GM23338 (cell line): ENCODE data around the gene VEGFA. TPM values are rescaled to one million over a fixed set of nuclear protein-coding genes. Genes with fewer than 3 reads are reported as not detected.

ENCODE experiments used
- ATAC-seq: fragments of 200-7000 bp; cut with Tn5 transposase; 3 replicates; pipeline ENCODE4 v1.9.1; 2020
- DNase-seq: peaks from one replicate; pipeline ENCODE4 v3.0.0-alpha.2; 2015; ENCODE audit warnings: low spot score
- H2AFZ ChIP-seq: fragments of 200-600 bp; sonication (generic); 2 replicates; pipeline ENCODE4 v1.8.0; 2016; ENCODE audit warnings: antibody characterized with exemption, mild to moderate bottlenecking, moderate library complexity
- H3F3A ChIP-seq: fragments of 200-600 bp; sonication (generic); replicated peaks from 2 replicates; pipeline ENCODE4 v1.8.0; 2017; ENCODE audit warnings: antibody characterized with exemption, mixed run types, low read depth
- H3K27ac ChIP-seq: fragments of 200-600 bp; sonication (generic); 2 replicates; pipeline ENCODE4 v1.6.1; 2016; ENCODE audit warnings: low read depth
- H3K27me3 ChIP-seq: fragments of 200-600 bp; sonication (generic); 2 replicates; pipeline ENCODE4 v1.8.0; 2016; ENCODE audit warnings: mild to moderate bottlenecking, mixed run types, moderate library complexity; ENCODE audit not compliant: insufficient read depth
- H3K36me3 ChIP-seq: fragments of 200-600 bp; sonication (generic); 2 replicates; pipeline ENCODE4 v1.8.0; 2016; ENCODE audit warnings: mild to moderate bottlenecking; ENCODE audit not compliant: insufficient read depth
- H3K4me1 ChIP-seq: fragments of 200-600 bp; sonication (generic); 2 replicates; pipeline ENCODE4 v1.8.0; 2016; ENCODE audit warnings: mild to moderate bottlenecking, moderate library complexity; ENCODE audit not compliant: insufficient read depth
- H3K4me2 ChIP-seq: fragments of 200-600 bp; sonication (generic); 2 replicates; pipeline ENCODE4 v1.7.1; 2017; ENCODE audit warnings: mixed run types
- H3K4me3 ChIP-seq: fragments of 200-600 bp; sonication (generic); 2 replicates; pipeline ENCODE4 v1.6.1; 2016; ENCODE audit warnings: mixed run types
- H3K79me2 ChIP-seq: fragments of 200-600 bp; sonication (generic); replicated peaks from 2 replicates; pipeline ENCODE4 v1.8.0; 2017; ENCODE audit warnings: mild to moderate bottlenecking; ENCODE audit not compliant: insufficient read depth
- H3K9me2 ChIP-seq: fragments of 200-600 bp; sonication (generic); 2 replicates; pipeline ENCODE4 v1.8.0; 2017; ENCODE audit not compliant: insufficient read depth
- H4K20me1 ChIP-seq: fragments of 200-600 bp; sonication (generic); replicated peaks from 2 replicates; pipeline ENCODE4 v1.8.0; 2017; ENCODE audit warnings: mild to moderate bottlenecking; ENCODE audit not compliant: insufficient read depth
- H3K27ac Mint-ChIP-seq: 2 replicates; pipeline ENCODE4 v1.8.0; 2020; ENCODE audit warnings: inconsistent platforms, mild to moderate bottlenecking, moderate library complexity, mixed read lengths
- H3K27me3 Mint-ChIP-seq: 3 replicates; pipeline ENCODE4 v1.8.0; 2022; ENCODE audit warnings: low read depth, mild to moderate bottlenecking, moderate library complexity, mixed read lengths, inconsistent platforms; ENCODE audit not compliant: insufficient read depth, poor library complexity
- H3K36me3 Mint-ChIP-seq: 3 replicates; pipeline ENCODE4 v1.8.0; 2021; ENCODE audit warnings: low read depth, mild to moderate bottlenecking, inconsistent platforms, moderate library complexity, mixed read lengths
- H3K4me1 Mint-ChIP-seq: 3 replicates; pipeline ENCODE4 v1.8.0; 2020; ENCODE audit warnings: mild to moderate bottlenecking, inconsistent platforms, mixed read lengths
- H3K4me3 Mint-ChIP-seq: 3 replicates; pipeline ENCODE4 v1.8.0; 2021; ENCODE audit warnings: moderate library complexity, mild to moderate bottlenecking, inconsistent platforms, mixed read lengths
- H3K9me3 Mint-ChIP-seq: 3 replicates; pipeline ENCODE4 v1.8.0; 2020; ENCODE audit warnings: moderate library complexity, mild to moderate bottlenecking, inconsistent platforms, mixed read lengths
- CTCF ChIP-seq, 2 experiments: fragments of 200-600 bp in 1 of 2; sonication (generic) in 1 of 2; conservative IDR thresholded peaks; 2 replicates each; pipeline versions ENCODE4 v1.5.1 to v1.6.1; 2016 to 2017; ENCODE audit warnings: antibody characterized with exemption in 2 of 2, low read depth in 2 of 2, mild to moderate bottlenecking in 2 of 2, moderate library complexity in 1 of 2
- EZH2 ChIP-seq: fragments of 200-600 bp; sonication (generic); IDR thresholded peaks from one replicate; pipeline ENCODE4 v1.8.0; 2017; ENCODE audit warnings: antibody characterized with exemption, mild to moderate bottlenecking, low read depth; ENCODE audit not compliant: unreplicated experiment
- NANOG ChIP-seq: IDR thresholded peaks from 2 replicates; pipeline ENCODE4 v1.6.1; 2016; ENCODE audit warnings: antibody characterized with exemption, borderline replicate concordance
- POLR2AphosphoS5 ChIP-seq: IDR thresholded peaks from 2 replicates; pipeline ENCODE4 v1.6.1; 2016; ENCODE audit warnings: antibody characterized with exemption, low read depth
- REST ChIP-seq: IDR thresholded peaks from one replicate; pipeline ENCODE4 v1.6.1; 2018; ENCODE audit warnings: antibody characterized with exemption; ENCODE audit not compliant: unreplicated experiment
- STAT1 ChIP-seq: IDR thresholded peaks from one replicate; pipeline ENCODE4 v1.6.1; 2016; ENCODE audit warnings: antibody characterized with exemption; ENCODE audit not compliant: unreplicated experiment
- ZNF462 ChIP-seq: fragments of 250-450 bp; sonication (Bioruptor Pico); IDR thresholded peaks from 2 replicates; pipeline ENCODE4 v1.5.0; 2020; ENCODE audit warnings: mild to moderate bottlenecking, moderate library complexity
- polyA plus RNA-seq: library from polyadenylated mRNA; unstranded; fragments of >200 nt; fragmentation: Nextera tagmentation; extraction: Ambion mirVana; gene quantifications from 2 replicates; pipeline ENCODE4 v1.2.1, GENCODE V29; 2016
- total RNA-seq: library from RNA; depleted of rRNA; stranded (reverse); fragments of >200 nt; shearing (Covaris generic); gene quantifications from 2 replicates; pipeline ENCODE4 v1.2.3, GENCODE V29; 2014

VEGFA gene
- total and polyA plus RNA-seq, 2 experiments from 2014 or later = 10.9 to 61.1 TPM

- H3K4me1 Mint-ChIP-seq = peaks cover 30% of the 10 kb centered on the region
- Histone ChIP-seq H3K36me3 (peaks cover 19% of the 10 kb centered on the region), H3K4me2 (no peak overlapping the region), H4K20me1 (peaks cover 27% of the 10 kb centered on the region; the same call in 1 of the 2 replicates), H2AFZ (no peak overlapping the region), H3K9me2 (no peaks in the 10 kb centered on the region), H3K27me3 (no peaks in the 10 kb centered on the region), H3K27ac (no peak overlapping the region), H3F3A (no peaks in the 10 kb centered on the region), H3K4me1 (peaks cover 33% of the 10 kb centered on the region), H3K4me3 (no peak overlapping the region), H3K79me2 (peaks cover 64% of the 10 kb centered on the region)
- peaks cover 15% of the 10 kb centered on the region for H3K27me3 Mint-ChIP-seq
- peaks cover 78% of the 10 kb centered on the region for H3K36me3 Mint-ChIP-seq
- ATAC-seq (no peak), DNase-seq (no peak)
- H3K27ac Mint-ChIP-seq = 0 out of 2 replicates have a peak overlapping the region, but pooled peaks have one; percentile 11
- TF ChIP-seq NANOG (no peak), STAT1 (no peak), POLR2AphosphoS5 (no peak)
- H3K4me3 Mint-ChIP-seq = no peak overlapping the region
- H3K9me3 Mint-ChIP-seq = no peaks in the 10 kb centered on the region
These were observed 7.1 kb downstream of the VEGFA start for GRCh38 chr6:43776799-43777776.

GRCh38 chr6:43778131-43778855, 8.3 kb downstream of the VEGFA start:
- Mint-ChIP-seq H3K36me3 (peaks cover 80% of the 10 kb centered on the region), H3K27me3 (peaks cover 8% of the 10 kb centered on the region), H3K9me3 (no peaks in the 10 kb centered on the region; the same call in 2 of the 3 replicates), H3K27ac (no peak overlapping the region), H3K4me1 (peaks cover 25% of the 10 kb centered on the region), H3K4me3 (no peak overlapping the region; the same call in 2 of the 3 replicates)
- Histone ChIP-seq H3K9me2 (no peaks in the 10 kb centered on the region), H3K36me3 (peaks cover 22% of the 10 kb centered on the region), H3K4me3 (no peak overlapping the region), H3K79me2 (peaks cover 52% of the 10 kb centered on the region), H3K4me1 (peaks cover 22% of the 10 kb centered on the region), H3K27me3 (no peaks in the 10 kb centered on the region), H3K27ac (no peak overlapping the region), H2AFZ (no peak overlapping the region), H3K4me2 (no peak overlapping the region), H3F3A (no peaks in the 10 kb centered on the region), H4K20me1 (peaks cover 30% of the 10 kb centered on the region; the same call in 1 of the 2 replicates)
- no peak for ATAC-seq
- DNase-seq = no peak
- TF ChIP-seq REST (no peak), ZNF462 (no peak), STAT1 (no peak), CTCF (conservative IDR thresholded peaks at IDR 0.05; ENCODE audit: low read depth in 2 of 2) (no peak), EZH2 (no peak)
